SJCRH30 (cell line): Measurements from ENCODE around the gene GSG1L. TPM values are rescaled to one million over a fixed set of nuclear protein-coding genes. Genes with fewer than 3 reads are reported as not detected.

Experiments used
- DNase-seq, 2 experiments: peaks; one replicate each; pipeline ENCODE4 v3.0.0-alpha.2; 2015 to 2020
- H3K27ac ChIP-seq: fragments of 250-450 bp; sonication (Bioruptor Pico); 2 replicates; pipeline ENCODE4 v1.5.1; 2020; ENCODE audit warnings: mild to moderate bottlenecking, moderate library complexity
- H3K27me3 ChIP-seq: fragments of 250-450 bp; sonication (Bioruptor Pico); 2 replicates; pipeline ENCODE4 v1.5.1; 2020; ENCODE audit warnings: mild to moderate bottlenecking, moderate library complexity
- H3K36me3 ChIP-seq: fragments of 250-450 bp; sonication (Bioruptor Pico); 2 replicates; pipeline ENCODE4 v1.5.1; 2020; ENCODE audit warnings: mild to moderate bottlenecking, moderate library complexity
- H3K4me1 ChIP-seq: fragments of 250-450 bp; sonication (Bioruptor Pico); 2 replicates; pipeline ENCODE4 v1.5.1; 2020; ENCODE audit warnings: mild to moderate bottlenecking, moderate library complexity
- H3K4me3 ChIP-seq: fragments of 250-450 bp; sonication (Bioruptor Pico); 2 replicates; pipeline ENCODE4 v1.5.1; 2020; ENCODE audit warnings: mild to moderate bottlenecking, moderate library complexity
- H3K9me3 ChIP-seq: fragments of 250-450 bp; sonication (Bioruptor Pico); replicated peaks from 2 replicates; pipeline ENCODE4 v1.5.1; 2020; ENCODE audit warnings: mild to moderate bottlenecking, moderate library complexity
- total RNA-seq: library from RNA; depleted of rRNA; stranded (reverse); fragments of >200 nt; shearing (Covaris generic); gene quantifications from 2 replicates; pipeline ENCODE4 v1.2.3, GENCODE V29; 2014; rRNA removed

GSG1L gene
- not detected in 2 replicates for total RNA-seq

GRCh38 chr16:28063591-28064061 is at the start of gene GSG1L:
Gene GSG1L (minus strand): TSS chr16:28063714. CDS start chr16:28063424, 290 bp downstream.
- H3K36me3 ChIP-seq = no peaks in the 10 kb centered on the region
- no peak within 1 kb of the TSS for H3K27ac ChIP-seq
- no peaks in the 10 kb centered on the region for H3K27me3 ChIP-seq
- H3K9me3 ChIP-seq = no peaks in the 10 kb centered on the region
- H3K4me3 ChIP-seq = no peak within 1 kb of the TSS
- no peak for DNase-seq
- H3K4me1 ChIP-seq = peaks cover 15% of the 10 kb centered on the region

GRCh38 chr16:28112908-28113307 is 49.4 kb upstream of the GSG1L start:
- no peak overlapping the region for H3K4me3 ChIP-seq
- peaks cover 56% of the 10 kb centered on the region for H3K36me3 ChIP-seq
- H3K27ac ChIP-seq = no peak overlapping the region
- peaks cover 4% of the 10 kb centered on the region for H3K4me1 ChIP-seq
- no peak for DNase-seq
- H3K27me3 ChIP-seq = no peaks in the 10 kb centered on the region
- no peaks in the 10 kb centered on the region for H3K9me3 ChIP-seq

GRCh38 chr16:28110977-28111376 is 47.5 kb upstream of the GSG1L start:
- no peak overlapping the region for H3K4me3 ChIP-seq
- H3K4me1 ChIP-seq = peaks cover 4% of the 10 kb centered on the region
- H3K36me3 ChIP-seq = peaks cover 58% of the 10 kb centered on the region
- no peaks in the 10 kb centered on the region for H3K9me3 ChIP-seq
- no peaks in the 10 kb centered on the region for H3K27me3 ChIP-seq
- no peak for DNase-seq
- no peak overlapping the region for H3K27ac ChIP-seq

- Histone ChIP-seq H3K27me3 (no peaks in the 10 kb centered on the region), H3K36me3 (peaks cover 56% of the 10 kb centered on the region), H3K4me1 (peaks cover 4% of the 10 kb centered on the region), H3K9me3 (no peaks in the 10 kb centered on the region), H3K27ac (peak overlapping the region; percentile 27; the same call in 1 of the 2 replicates), H3K4me3 (no peak overlapping the region)
- peak in 1 of 2 experiments; percentile 30 for DNase-seq
Measured at GRCh38 chr16:28110479-28110878, 47.0 kb upstream of the GSG1L start.

GRCh38 chr16:28110074-28110473 is 46.6 kb upstream of the GSG1L start:
- H3K27me3 ChIP-seq = no peaks in the 10 kb centered on the region
- no peak overlapping the region for H3K4me3 ChIP-seq
- peak overlapping the region; percentile 27; the same call in 1 of the 2 replicates for H3K27ac ChIP-seq
- peaks cover 56% of the 10 kb centered on the region for H3K36me3 ChIP-seq
- H3K4me1 ChIP-seq = peaks cover 4% of the 10 kb centered on the region
- H3K9me3 ChIP-seq = no peaks in the 10 kb centered on the region
- DNase-seq = no peak

GRCh38 chr16:28108590-28109247 is 45.2 kb upstream of the GSG1L start:
- H3K4me3 ChIP-seq = no peak overlapping the region
- no peaks in the 10 kb centered on the region for H3K9me3 ChIP-seq
- H3K4me1 ChIP-seq = peaks cover 4% of the 10 kb centered on the region
- H3K27ac ChIP-seq = no peak overlapping the region
- H3K27me3 ChIP-seq = no peaks in the 10 kb centered on the region
- H3K36me3 ChIP-seq = peaks cover 61% of the 10 kb centered on the region
- no peak for DNase-seq

GRCh38 chr16:28107232-28107631 is 43.7 kb upstream of the GSG1L start:
- no peaks in the 10 kb centered on the region for H3K27me3 ChIP-seq
- peaks cover 4% of the 10 kb centered on the region for H3K4me1 ChIP-seq
- H3K4me3 ChIP-seq = no peak overlapping the region
- H3K9me3 ChIP-seq = no peaks in the 10 kb centered on the region
- H3K27ac ChIP-seq = no peak overlapping the region
- H3K36me3 ChIP-seq = peaks cover 67% of the 10 kb centered on the region
- no peak for DNase-seq

- H3K27ac ChIP-seq = no peak overlapping the region
- peaks cover 63% of the 10 kb centered on the region for H3K36me3 ChIP-seq
- no peak for DNase-seq
- no peak overlapping the region for H3K4me3 ChIP-seq
- H3K4me1 ChIP-seq = peaks cover 4% of the 10 kb centered on the region
- no peaks in the 10 kb centered on the region for H3K27me3 ChIP-seq
- no peaks in the 10 kb centered on the region for H3K9me3 ChIP-seq
Measured at GRCh38 chr16:28106467-28107215, 43.1 kb upstream of the GSG1L start.

GRCh38 chr16:28105954-28106353 is 42.4 kb upstream of the GSG1L start:
- Histone ChIP-seq H3K4me1 (peaks cover 3% of the 10 kb centered on the region; the same call in 1 of the 2 replicates), H3K9me3 (no peaks in the 10 kb centered on the region), H3K36me3 (peaks cover 62% of the 10 kb centered on the region), H3K27me3 (no peaks in the 10 kb centered on the region), H3K4me3 (no peak overlapping the region), H3K27ac (no peak overlapping the region)
- DNase-seq = no peak

GRCh38 chr16:28105297-28105696 is 41.8 kb upstream of the GSG1L start:
- H3K36me3 ChIP-seq = peaks cover 61% of the 10 kb centered on the region
- no peak overlapping the region for H3K4me3 ChIP-seq
- DNase-seq = no peak

GRCh38 chr16:28104404-28104803 is 40.9 kb upstream of the GSG1L start:
- DNase-seq = no peak
- H3K4me3 ChIP-seq = no peak overlapping the region
- H3K4me1 ChIP-seq = no peaks in the 10 kb centered on the region
- peaks cover 57% of the 10 kb centered on the region for H3K36me3 ChIP-seq
- H3K27ac ChIP-seq = no peak overlapping the region
- H3K27me3 ChIP-seq = no peaks in the 10 kb centered on the region
- H3K9me3 ChIP-seq = no peaks in the 10 kb centered on the region

More at GRCh38 chr16:28105297-28105696, 41.8 kb upstream of the GSG1L start:
- no peaks in the 10 kb centered on the region for H3K27me3 ChIP-seq
- H3K4me1 ChIP-seq = no peaks in the 10 kb centered on the region; the same call in 1 of the 2 replicates
- H3K27ac ChIP-seq = no peak overlapping the region
- no peaks in the 10 kb centered on the region for H3K9me3 ChIP-seq

- no peak for DNase-seq
Measured at GRCh38 chr16:28103516-28104170, 40.1 kb upstream of the GSG1L start.

GRCh38 chr16:28101533-28101890 is 38.0 kb upstream of the GSG1L start:
- DNase-seq = no peak
- peaks cover 41% of the 10 kb centered on the region for H3K36me3 ChIP-seq
- H3K4me3 ChIP-seq = no peak overlapping the region
- H3K27ac ChIP-seq = no peak overlapping the region
- no peaks in the 10 kb centered on the region for H3K9me3 ChIP-seq
- no peaks in the 10 kb centered on the region for H3K4me1 ChIP-seq
- no peaks in the 10 kb centered on the region for H3K27me3 ChIP-seq

More at GRCh38 chr16:28103516-28104170, 40.1 kb upstream of the GSG1L start:
- H3K4me1 ChIP-seq = no peaks in the 10 kb centered on the region
- no peaks in the 10 kb centered on the region for H3K27me3 ChIP-seq
- peaks cover 57% of the 10 kb centered on the region for H3K36me3 ChIP-seq
- no peak overlapping the region for H3K27ac ChIP-seq
- H3K4me3 ChIP-seq = no peak overlapping the region
- H3K9me3 ChIP-seq = no peaks in the 10 kb centered on the region

- Histone ChIP-seq H3K27me3 (no peaks in the 10 kb centered on the region), H3K4me1 (no peaks in the 10 kb centered on the region), H3K36me3 (peaks cover 41% of the 10 kb centered on the region), H3K4me3 (no peak overlapping the region), H3K9me3 (no peaks in the 10 kb centered on the region), H3K27ac (no peak overlapping the region)
- no peak for DNase-seq
Measured at GRCh38 chr16:28100810-28101532, 37.5 kb upstream of the GSG1L start.
